Panc1 (cell line): Measurements from ENCODE around the gene RAB30. TPM values are rescaled to one million over a fixed set of nuclear protein-coding genes. Genes with fewer than 3 reads are reported as not detected.
A peak's percentile ranks its signal among the peaks of the same experiment; 100 is the strongest.

ENCODE experiments used
- ATAC-seq: fragments of 200-7000 bp; cut with Tn5 transposase; 2 replicates; pipeline ENCODE4 v1.9.1; 2020; ENCODE audit warnings: mild to moderate bottlenecking, moderate library complexity
- BruUV-seq: library from RNA; stranded (reverse); fragments of 400-500 nt; replicated peaks from 2 replicates; lab custom pipeline; 2021; lab: Mats Ljungman, UMichigan
- CTCF ChIA-PET: fragments of 300-600 bp; sonication (Branson Sonifier 250); formaldehyde crosslinking; loops from one replicate; lab custom pipeline; 2022; ENCODE audit warnings: antibody characterized with exemption; lab: Charles Lee
- POLR2A ChIA-PET: fragments of 300-600 bp; sonication (Branson Sonifier 250); formaldehyde crosslinking; loops from one replicate; lab custom pipeline; 2022; ENCODE audit warnings: antibody characterized with exemption; lab: Charles Lee
- DNase-seq: peaks from one replicate; pipeline ENCODE4 v3.0.0-alpha.2; 2010; ENCODE audit warnings: low read depth, low spot score
- H3K27ac ChIP-seq: 2 replicates; pipeline ENCODE4 v1.5.1; 2011; ENCODE audit warnings: mild to moderate bottlenecking, low read length, inconsistent platforms
- H3K27me3 ChIP-seq: fragments of 200-500 bp; sonication (Bioruptor generic); 2 replicates; pipeline ENCODE4 v1.6.0; 2014; ENCODE audit warnings: low read length, inconsistent platforms; ENCODE audit not compliant: control insufficient read depth, insufficient read depth
- H3K36me3 ChIP-seq: fragments of 200-500 bp; sonication (Bioruptor generic); 2 replicates; pipeline ENCODE4 v1.5.1; 2014; ENCODE audit warnings: inconsistent platforms, mild to moderate bottlenecking, low read length, moderate library complexity; ENCODE audit not compliant: control insufficient read depth, insufficient read depth
- H3K4me1 ChIP-seq: 2 replicates; pipeline ENCODE4 v1.5.1; 2011; ENCODE audit warnings: inconsistent platforms, mild to moderate bottlenecking, low read length, moderate library complexity; ENCODE audit not compliant: control insufficient read depth, insufficient read depth
- H3K4me3 ChIP-seq, 2 experiments: 2 replicates each; pipeline ENCODE4 v1.5.1; 2011 to 2012; ENCODE audit warnings: low read depth in 2 of 2, low read length in 2 of 2, mild to moderate bottlenecking in 2 of 2, inconsistent platforms in 1 of 2, moderate library complexity in 1 of 2
- H3K9me3 ChIP-seq: fragments of 200-500 bp; sonication (Bioruptor generic); 2 replicates; pipeline ENCODE4 v1.5.1; 2014; ENCODE audit warnings: low read depth, mild to moderate bottlenecking, inconsistent platforms, low read length, moderate library complexity; ENCODE audit not compliant: control insufficient read depth, insufficient read depth
- CTCF ChIP-seq: fragments of 450-650 bp; IDR thresholded peaks from 2 replicates; pipeline ENCODE4 v1.5.1; 2017; ENCODE audit warnings: mild to moderate bottlenecking
- POLR2AphosphoS5 ChIP-seq: IDR thresholded peaks from 2 replicates; pipeline ENCODE4 v1.6.1; 2012; ENCODE audit warnings: mild to moderate bottlenecking, low read depth, low read length, moderate library complexity
- REST ChIP-seq, 2 experiments: IDR thresholded peaks; 2 replicates each; pipeline ENCODE4 v1.6.1; 2011 to 2012; ENCODE audit warnings: low read depth in 2 of 2, control low read depth in 1 of 2, low read length in 1 of 2, mild to moderate bottlenecking in 1 of 2, moderate library complexity in 1 of 2; ENCODE audit not compliant: insufficient read depth in 1 of 2
- SIN3A ChIP-seq: IDR thresholded peaks from 2 replicates; pipeline ENCODE4 v1.6.1; 2012; ENCODE audit warnings: low read depth, mild to moderate bottlenecking, low read length, moderate library complexity, borderline replicate concordance; ENCODE audit not compliant: insufficient read depth
- TCF7L2 ChIP-seq: IDR thresholded peaks from 2 replicates; pipeline ENCODE4 v1.6.1; 2011; ENCODE audit warnings: mild to moderate bottlenecking, low read depth, low read length, inconsistent platforms
- in situ Hi-C: cut with HindIII; loops from 2 replicates; pipeline ENCODE4 v1.10.0; 2016; ENCODE audit warnings: low sequenced_read_pairs, low pct_unique_long_range_greater_than_20kb
- intact Hi-C: fragments of 100-400 bp; cut with micrococcal nuclease; formaldehyde crosslinking; loops from one replicate; pipeline ENCODE4 v1.10.0; 2022; ENCODE audit not compliant: unreplicated experiment
- total RNA-seq: library from RNA; stranded (reverse); gene quantifications from one replicate; pipeline ENCODE4 v1.2.1, GENCODE V29; 2021; ENCODE audit not compliant: unreplicated experiment

Gene RAB30
- total RNA-seq, 1 experiment from 2014 or later = 19.0 TPM

DNA sequence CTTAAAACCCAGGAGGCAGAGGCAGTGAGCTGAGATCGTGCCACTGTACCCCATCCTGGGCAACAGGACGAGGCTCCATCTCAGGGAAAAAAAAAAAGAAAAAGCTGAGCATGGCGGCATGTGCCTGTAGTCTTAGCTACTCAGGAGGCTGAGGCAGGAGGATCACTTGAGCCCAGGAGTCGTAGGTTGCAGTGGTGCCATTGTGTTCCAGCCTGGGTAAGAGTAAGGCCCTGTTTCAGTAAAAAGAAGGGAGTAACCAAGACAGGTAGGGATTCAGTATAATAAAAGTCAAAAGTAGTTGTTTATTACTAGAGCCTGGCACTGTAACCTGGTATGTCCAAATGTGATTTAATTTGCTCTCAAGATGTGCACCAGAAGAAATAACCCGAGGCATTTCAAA, 8.1 kb upstream of the RAB30 start:
- in situ Hi-C loops (no loop called here), intact Hi-C loops (loop anchor here (10.0 kb wide), 1 partner anchor 165 kb away; no protein-coding TSS in a partner anchor)
- peaks cover 4% of the 10 kb centered on the region; the same call in 1 of the 2 replicates for H3K36me3 ChIP-seq
- peaks cover 2% of the 10 kb centered on the region for H3K4me1 ChIP-seq
- DNase-seq (no peak), ATAC-seq (no peak)
- CTCF ChIA-PET = no interaction called here
- H3K27ac ChIP-seq = no peak overlapping the region
- no peaks in the 10 kb centered on the region for H3K27me3 ChIP-seq
- H3K4me3 ChIP-seq = no peak overlapping the region
- 0 out of 2 replicates have a peak, but pooled peaks have one; percentile 47 for TF ChIP-seq POLR2AphosphoS5
- TF ChIP-seq REST (IDR thresholded peaks at IDR 0.05; ENCODE audit: insufficient read depth in 1 of 2, low read depth in 2 of 2, low read length in 1 of 2) = no peak
- BruUV-seq = no TSS peak
- POLR2A ChIA-PET = no interaction called here
- H3K9me3 ChIP-seq = no peaks in the 10 kb centered on the region

DNA sequence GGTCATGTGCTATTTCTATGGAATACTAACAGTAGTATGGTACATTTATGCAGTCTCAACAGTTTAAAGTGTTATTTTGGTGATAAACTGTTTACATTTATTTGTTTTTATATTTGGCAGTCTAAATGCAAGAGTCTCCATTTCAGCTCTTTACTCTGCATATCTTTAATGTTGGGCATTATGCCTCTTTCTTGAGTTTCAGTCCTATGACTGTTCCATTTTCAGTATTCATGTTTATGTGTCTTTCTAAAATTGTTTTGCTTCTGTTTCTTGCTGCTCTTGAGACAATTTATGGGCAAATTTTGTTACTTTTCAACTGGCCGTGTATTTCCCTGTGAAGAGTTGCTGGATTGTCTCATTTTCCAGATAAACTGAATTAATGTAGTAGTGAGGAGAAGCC, 6.6 kb upstream of the RAB30 start:
- no TSS peak for BruUV-seq
- Histone ChIP-seq H3K27ac (no peak overlapping the region), H3K27me3 (no peaks in the 10 kb centered on the region), H3K9me3 (no peaks in the 10 kb centered on the region), H3K4me3 (no peak overlapping the region), H3K36me3 (peaks cover 10% of the 10 kb centered on the region), H3K4me1 (peaks cover 7% of the 10 kb centered on the region)
- no peak for DNase-seq
- no peak for TF ChIP-seq POLR2AphosphoS5
- TF ChIP-seq REST (IDR thresholded peaks at IDR 0.05; ENCODE audit: insufficient read depth in 1 of 2, low read depth in 2 of 2, low read length in 1 of 2) = no peak
- no peak for TF ChIP-seq CTCF
- no peak for TF ChIP-seq SIN3A
- TF ChIP-seq TCF7L2 = no peak
- ChIA-PET CTCF (no interaction called here), POLR2A (no interaction called here)
- ATAC-seq = no peak
- in situ Hi-C loops (no loop called here), intact Hi-C loops (no loop called here)
